Muscle of leg (tissue), 11 donors: Measurements from ENCODE around the gene CXCR5. TPM values are rescaled to one million over a fixed set of nuclear protein-coding genes. Genes with fewer than 3 reads are reported as not detected.

Experiments used
- DNase-seq: peaks from one replicate; pipeline ENCODE4 v3.0.0; 2013
- H3K27ac ChIP-seq: one replicate; pipeline ENCODE4 v1.5.1; 2013; ENCODE audit warnings: mild to moderate bottlenecking, low read length, control low read depth
- H3K27me3 ChIP-seq: one replicate; pipeline ENCODE4 v1.6.1; 2013; ENCODE audit warnings: low read length; ENCODE audit not compliant: control insufficient read depth, insufficient read depth
- H3K36me3 ChIP-seq: one replicate; pipeline ENCODE4 v1.6.1; 2013; ENCODE audit warnings: low read length; ENCODE audit not compliant: control insufficient read depth, insufficient read depth
- H3K4me1 ChIP-seq: one replicate; pipeline ENCODE4 v1.6.1; 2013; ENCODE audit warnings: low read length; ENCODE audit not compliant: control insufficient read depth, insufficient read depth
- H3K4me3 ChIP-seq: one replicate; pipeline ENCODE4 v1.5.1; 2013; ENCODE audit warnings: low read length, control low read depth
- H3K9me3 ChIP-seq: replicated peaks from 2 replicates; pipeline ENCODE4 v1.6.1; 2013; ENCODE audit warnings: low read depth, low read length; ENCODE audit not compliant: control insufficient read depth
- WGBS: methylation state at CpG from one replicate; pipeline ENCODE4 v1.1.5; 2013; ENCODE audit warnings: missing lambda C conversion rate; ENCODE audit not compliant: insufficient coverage; 5-methylcytosine and 5-hydroxymethylcytosine counted together
- polyA plus RNA-seq, 8 donors: library from polyadenylated mRNA; unstranded; fragments of 120-200 nt; gene quantifications; one replicate each; pipeline versions ENCODE4 v1.2.1 to v1.2.3, GENCODE V29; 2013; ENCODE audit warnings: inconsistent platforms in 1 of 8, low replicate concordance in 1 of 8; ENCODE audit not compliant: insufficient read length in 8 of 8, insufficient read depth in 1 of 8
- total RNA-seq: library from RNA; stranded (reverse); fragments of 120-200 nt; gene quantifications from one replicate; pipeline ENCODE4 v1.2.4, GENCODE V29; 2013

CXCR5 gene
- total and polyA plus RNA-seq, 9 donors = under 0.01 to 0.14 (median 0.07) TPM; not detected in 6

GRCh38 chr11:118872403-118872821, 11.3 kb upstream of the CXCR5 start:
- DNase-seq = no peak
- Histone ChIP-seq H3K4me1 (peaks cover 13% of the 10 kb centered on the region), H3K27ac (no peak overlapping the region), H3K36me3 (no peaks in the 10 kb centered on the region), H3K4me3 (no peak overlapping the region), H3K27me3 (peaks cover under 1% of the 10 kb centered on the region), H3K9me3 (no peaks in the 10 kb centered on the region)
- WGBS = 71% methylated on average over 17 of the region's 17 CpGs

GRCh38 chr11:118873804-118874203, 9.9 kb upstream of the CXCR5 start:
- Histone ChIP-seq H3K4me3 (no peak overlapping the region), H3K9me3 (no peaks in the 10 kb centered on the region), H3K36me3 (no peaks in the 10 kb centered on the region), H3K27me3 (peaks cover 5% of the 10 kb centered on the region), H3K27ac (no peak overlapping the region), H3K4me1 (peaks cover 13% of the 10 kb centered on the region)
- 100% methylated on average over 2 of the region's 4 CpGs for WGBS
- no peak for DNase-seq

GRCh38 chr11:118876286-118876685, 7.4 kb upstream of the CXCR5 start:
- no peaks in the 10 kb centered on the region for H3K4me1 ChIP-seq
- no peak overlapping the region for H3K27ac ChIP-seq
- no peak for DNase-seq
- H3K36me3 ChIP-seq = no peaks in the 10 kb centered on the region
- H3K27me3 ChIP-seq = peaks cover 5% of the 10 kb centered on the region
- H3K9me3 ChIP-seq = no peaks in the 10 kb centered on the region
- H3K4me3 ChIP-seq = no peak overlapping the region
- WGBS = 83% methylated on average over 7 of the region's 10 CpGs

GRCh38 chr11:118877487-118878162, 6.1 kb upstream of the CXCR5 start:
- Histone ChIP-seq H3K27me3 (peaks cover 5% of the 10 kb centered on the region), H3K27ac (no peak overlapping the region), H3K9me3 (no peaks in the 10 kb centered on the region), H3K36me3 (no peaks in the 10 kb centered on the region), H3K4me1 (no peaks in the 10 kb centered on the region), H3K4me3 (no peak overlapping the region)
- DNase-seq = no peak
- WGBS = 90% methylated on average over 2 of the region's 11 CpGs

GRCh38 chr11:118878163-118878563, 5.5 kb upstream of the CXCR5 start:
- Histone ChIP-seq H3K27me3 (peaks cover 5% of the 10 kb centered on the region), H3K36me3 (no peaks in the 10 kb centered on the region), H3K9me3 (no peaks in the 10 kb centered on the region), H3K4me3 (no peak overlapping the region), H3K27ac (no peak overlapping the region), H3K4me1 (no peaks in the 10 kb centered on the region)
- no peak for DNase-seq
- WGBS = no CpG with 5 or more reads among the region's 4 CpGs

GRCh38 chr11:118881228-118881627, 2.5 kb upstream of the CXCR5 start:
- WGBS = no CpG with 5 or more reads among the region's 3 CpGs
- Histone ChIP-seq H3K36me3 (no peaks in the 10 kb centered on the region), H3K4me3 (no peak overlapping the region), H3K27ac (no peak overlapping the region), H3K4me1 (no peaks in the 10 kb centered on the region), H3K27me3 (peaks cover 7% of the 10 kb centered on the region), H3K9me3 (no peaks in the 10 kb centered on the region)
- DNase-seq = no peak

GRCh38 chr11:118882491-118882890, 1.2 kb upstream of the CXCR5 start:
- DNase-seq = no peak
- Histone ChIP-seq H3K4me1 (no peaks in the 10 kb centered on the region), H3K36me3 (no peaks in the 10 kb centered on the region), H3K9me3 (no peaks in the 10 kb centered on the region), H3K27me3 (peaks cover 10% of the 10 kb centered on the region), H3K27ac (no peak overlapping the region), H3K4me3 (no peak overlapping the region)
- WGBS = 78% methylated on average over 4 of the region's 5 CpGs

- DNase-seq = no peak
- peaks cover 7% of the 10 kb centered on the region for H3K27me3 ChIP-seq
- no peak overlapping the region for H3K4me3 ChIP-seq
- no CpG with 5 or more reads among the region's 1 CpG for WGBS
- H3K27ac ChIP-seq = no peak overlapping the region
- no peaks in the 10 kb centered on the region for H3K36me3 ChIP-seq
- H3K4me1 ChIP-seq = no peaks in the 10 kb centered on the region
- no peaks in the 10 kb centered on the region for H3K9me3 ChIP-seq
Measured at GRCh38 chr11:118883004-118883367, 706 bp upstream of the CXCR5 start.

GRCh38 chr11:118884875-118885274, 1.2 kb downstream of the CXCR5 start:
- H3K27me3 ChIP-seq = peaks cover 11% of the 10 kb centered on the region
- no peaks in the 10 kb centered on the region for H3K9me3 ChIP-seq
- no peak overlapping the region for H3K27ac ChIP-seq
- H3K36me3 ChIP-seq = no peaks in the 10 kb centered on the region
- 88% methylated on average over 3 of the region's 9 CpGs for WGBS
- no peak overlapping the region for H3K4me3 ChIP-seq
- no peaks in the 10 kb centered on the region for H3K4me1 ChIP-seq
- no peak for DNase-seq

GRCh38 chr11:118885319-118885718, 1.6 kb downstream of the CXCR5 start:
- DNase-seq = no peak
- Histone ChIP-seq H3K9me3 (no peaks in the 10 kb centered on the region), H3K27ac (no peak overlapping the region), H3K36me3 (no peaks in the 10 kb centered on the region), H3K4me3 (no peak overlapping the region), H3K27me3 (peaks cover 11% of the 10 kb centered on the region), H3K4me1 (no peaks in the 10 kb centered on the region)
- 81% methylated on average over 7 of the region's 12 CpGs for WGBS
